ENCODE results near the gene BEST2.
A peak's percentile ranks its signal among the peaks of the same experiment; 100 is the strongest.

Gene BEST2

DNA sequence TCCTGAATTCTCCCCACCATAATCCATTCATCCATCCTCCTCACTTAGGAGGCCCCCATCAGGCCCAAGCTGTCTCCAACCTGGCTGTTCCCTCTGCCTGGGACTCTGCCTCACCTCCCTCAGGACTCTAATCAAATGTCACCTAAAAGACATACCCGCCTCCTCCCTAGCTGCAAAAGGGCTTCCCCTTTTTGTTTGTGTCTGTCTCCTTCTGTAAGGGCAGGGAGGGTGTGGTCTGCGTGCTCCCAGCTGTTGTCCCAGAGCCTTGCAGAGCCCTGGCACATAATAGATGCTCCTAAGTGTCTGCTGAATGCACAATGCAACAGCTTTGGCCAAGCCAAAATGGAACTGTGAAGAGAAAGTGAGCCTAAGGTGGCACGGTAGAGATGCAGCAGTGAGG is 21.5 kb upstream of the BEST2 start:
- no peak for DNase-seq

DNA sequence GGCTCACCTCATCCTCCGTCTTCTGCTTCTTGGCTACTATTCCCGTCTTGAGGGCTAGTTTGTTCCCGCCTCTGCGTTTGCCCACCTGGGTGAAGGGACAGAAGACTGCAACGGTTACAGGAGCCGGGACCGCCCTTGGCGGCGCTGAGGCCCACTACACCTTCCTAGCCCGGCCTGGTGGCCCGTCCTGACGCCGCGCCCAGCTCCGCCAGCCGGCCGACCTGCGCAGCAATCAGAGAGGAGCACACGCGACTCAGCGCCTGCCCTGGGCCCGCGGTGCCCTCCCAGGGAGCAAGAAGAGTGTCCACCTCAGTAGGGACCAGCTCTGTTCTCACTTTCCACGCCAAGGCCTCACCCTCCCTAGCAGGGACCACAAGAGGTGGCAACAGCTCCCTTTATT is 20.3 kb upstream of the BEST2 start:
- no peak for DNase-seq

DNA sequence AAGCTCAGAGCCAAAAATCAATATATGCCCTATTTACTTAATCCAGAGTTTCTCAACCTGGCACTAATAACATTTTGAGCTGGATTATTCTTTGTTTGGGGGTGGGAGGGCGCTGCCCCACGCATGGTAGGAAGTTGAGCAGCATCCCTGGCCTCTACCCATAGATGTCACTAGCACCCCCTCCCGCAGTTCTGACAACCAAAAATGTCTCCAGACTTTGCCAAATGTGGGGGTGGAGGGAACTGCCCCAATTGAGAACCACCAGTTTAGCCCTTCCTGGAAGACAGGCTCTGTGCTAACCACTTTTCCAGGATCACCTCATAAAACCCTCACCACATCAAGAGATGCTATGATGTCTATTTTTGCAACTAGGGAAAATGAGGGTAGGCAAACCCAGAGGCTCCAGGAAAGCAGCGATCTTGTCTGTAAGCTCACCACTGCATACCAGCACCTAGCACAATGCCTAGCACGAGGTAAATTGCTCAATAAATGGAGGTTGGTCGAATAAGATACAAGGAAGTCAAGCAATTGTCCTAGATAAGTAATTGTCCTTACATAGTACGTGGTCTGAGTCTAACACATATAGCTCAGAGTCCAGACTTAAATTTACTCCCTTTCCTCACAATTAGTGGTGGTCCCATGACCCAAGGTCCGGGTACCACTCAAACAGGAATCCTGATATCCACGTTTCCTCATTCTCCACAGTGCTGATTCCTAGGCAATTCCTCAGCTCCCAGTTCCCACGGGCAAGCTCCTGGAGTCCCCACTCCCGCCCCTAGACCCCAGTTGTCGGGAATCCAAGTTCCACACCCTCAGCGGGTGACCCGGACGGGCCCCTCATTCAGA is 18.0 kb upstream of the BEST2 start:
- DNase-seq = peak in 8 of 56 donors; percentile 1 to 22 (median 6)

DNA sequence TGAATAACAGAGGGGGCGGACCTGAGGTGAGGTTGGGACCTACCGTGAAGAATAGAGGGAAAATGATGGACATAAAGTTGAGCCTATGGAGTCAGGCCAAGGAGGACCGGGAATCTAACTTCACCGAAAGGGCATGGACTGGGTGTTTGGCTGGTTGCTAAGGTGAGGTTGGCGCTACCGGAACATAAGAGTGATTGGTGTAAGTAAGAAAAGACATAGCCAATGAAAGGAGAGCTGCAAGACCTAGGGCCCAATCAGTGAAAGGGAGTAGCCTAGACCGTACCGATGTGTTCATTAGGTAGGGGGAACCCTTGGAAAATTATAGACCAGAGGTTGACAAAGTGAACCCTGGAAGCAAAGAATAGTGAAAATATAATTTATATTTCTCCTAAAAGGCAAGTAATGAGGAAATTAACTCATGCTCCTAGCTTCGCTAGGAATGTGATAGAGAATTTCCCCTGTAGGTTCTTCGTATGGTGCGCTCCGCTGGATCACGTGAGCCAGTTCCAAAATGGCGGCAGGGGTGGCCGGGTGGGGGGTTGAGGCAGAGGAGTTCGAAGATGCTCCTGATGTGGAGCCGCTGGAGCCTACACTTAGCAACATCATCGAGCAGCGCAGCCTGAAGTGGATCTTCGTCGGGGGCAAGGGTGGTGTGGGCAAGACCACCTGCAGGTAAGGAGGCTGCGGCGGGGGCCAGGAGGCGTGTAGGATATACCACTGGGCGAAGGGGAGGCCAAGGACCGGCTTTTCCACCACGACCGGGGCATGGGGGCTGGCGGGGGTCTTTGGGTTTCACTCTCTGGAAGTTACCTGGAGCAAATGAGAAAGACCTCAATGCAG is 14.4 kb upstream of the BEST2 start, which contains the start of gene GET3:
GET3 (plus strand) TSS at position 503 of the 840 bp plus-strand sequence; CDS start at position 512, 9 bp downstream.
- peak; percentile 41 to 99 (median 88) for DNase-seq

DNA sequence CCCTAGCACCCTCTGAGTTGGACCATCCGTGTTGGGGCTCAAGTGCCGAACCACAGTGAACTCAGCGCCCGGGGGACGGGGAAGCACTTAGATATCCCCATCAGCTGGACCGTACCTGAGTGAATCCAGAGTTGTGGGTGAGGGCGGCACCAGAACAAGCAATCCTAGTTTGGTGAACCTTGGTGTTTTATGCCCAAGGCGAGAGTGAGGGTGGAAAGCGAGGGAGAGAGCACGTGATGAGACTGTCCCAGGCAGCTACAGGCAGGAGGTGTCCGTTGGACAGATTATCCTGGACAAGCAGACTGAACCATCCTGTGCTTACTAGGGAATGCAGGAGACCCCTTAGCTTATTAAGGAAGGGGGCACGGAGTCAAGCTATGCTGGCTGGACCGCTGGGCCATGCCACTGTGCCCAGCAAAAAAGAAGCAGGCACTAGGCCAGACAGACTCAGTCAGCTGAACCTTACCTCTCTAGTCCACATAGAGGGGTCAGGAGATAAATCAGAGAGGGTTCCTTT is 13.7 kb upstream of the BEST2 start:
- no peak for DNase-seq

DNA sequence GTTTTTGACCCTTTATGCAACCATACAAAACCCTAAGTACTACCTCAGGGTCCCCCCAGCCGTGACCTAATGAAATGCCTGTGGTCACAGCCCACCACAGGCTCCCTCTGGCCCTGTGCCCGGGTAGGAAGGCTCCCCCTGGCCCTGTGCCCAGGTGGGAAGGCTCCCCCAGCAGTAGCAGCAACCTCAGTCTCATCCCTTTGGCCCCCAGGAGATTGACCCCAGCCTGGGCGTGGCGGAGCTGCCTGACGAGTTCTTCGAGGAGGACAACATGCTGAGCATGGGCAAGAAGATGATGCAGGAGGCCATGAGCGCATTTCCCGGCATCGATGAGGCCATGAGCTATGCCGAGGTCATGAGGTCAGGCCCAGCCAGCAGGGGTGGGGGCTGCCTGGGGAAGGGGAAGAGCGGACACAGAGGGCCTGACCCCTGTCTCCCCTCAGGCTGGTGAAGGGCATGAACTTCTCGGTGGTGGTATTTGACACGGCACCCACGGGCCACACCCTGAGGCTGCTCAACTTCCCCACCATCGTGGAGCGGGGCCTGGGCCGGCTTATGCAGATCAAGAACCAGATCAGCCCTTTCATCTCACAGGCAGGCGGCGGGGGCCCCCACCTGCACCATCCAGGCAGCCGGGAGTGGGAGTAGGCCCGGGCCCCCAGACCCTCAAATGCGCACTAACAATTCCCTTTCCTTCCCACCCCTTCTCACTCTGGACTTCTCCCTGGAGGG is 6.3 kb upstream of the BEST2 start:
- no peak for DNase-seq

DNA sequence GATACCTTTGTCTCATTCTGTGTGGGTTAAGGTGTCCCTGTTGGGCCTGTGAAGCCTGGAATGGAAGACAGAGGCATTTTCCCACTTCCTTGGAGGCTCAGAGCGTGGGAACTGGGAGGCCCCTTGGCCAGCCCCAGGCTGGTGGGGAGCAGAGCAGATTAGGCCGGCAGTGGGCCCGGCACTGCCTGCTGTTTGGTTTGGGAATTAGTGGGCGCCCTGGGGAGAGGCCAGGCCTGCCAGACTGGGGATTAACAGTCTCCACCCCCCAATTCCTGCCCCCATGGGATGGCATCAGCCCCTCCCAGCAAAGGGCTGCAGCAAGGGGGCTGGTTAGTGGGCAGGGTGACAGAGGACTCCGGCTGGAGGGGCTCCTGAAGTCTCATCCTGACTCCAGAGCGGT is 3.1 kb upstream of the BEST2 start:
- DNase-seq = no peak

DNA sequence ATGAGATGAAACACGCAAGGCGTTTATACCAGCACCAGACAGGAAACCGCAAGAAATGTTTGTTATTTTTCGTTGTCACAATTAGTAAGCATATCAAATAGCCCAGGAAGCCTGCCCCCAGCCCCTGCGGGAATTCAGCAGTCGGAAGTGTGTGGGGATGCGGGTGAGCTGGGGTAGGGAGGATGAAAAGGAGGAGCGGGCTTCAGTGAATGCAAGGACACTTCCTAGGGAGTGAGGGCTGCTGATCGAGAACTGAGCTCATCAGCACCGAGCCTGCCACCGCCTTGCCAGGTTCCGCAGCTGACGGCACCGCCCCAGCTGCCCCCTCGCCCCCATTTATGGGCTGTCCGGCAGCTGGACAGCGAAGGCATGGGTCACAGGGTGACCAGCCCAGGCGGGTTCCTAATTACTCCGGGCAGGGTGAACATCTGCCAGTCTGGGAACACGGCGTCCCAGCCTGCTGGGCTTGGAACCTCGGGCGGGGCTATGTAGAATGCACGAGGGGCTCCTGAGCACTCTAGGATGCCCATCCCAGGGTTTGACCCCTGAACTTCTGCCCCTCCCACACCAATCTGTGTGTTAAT is 1.6 kb upstream of the BEST2 start:
- no peak for DNase-seq

DNA sequence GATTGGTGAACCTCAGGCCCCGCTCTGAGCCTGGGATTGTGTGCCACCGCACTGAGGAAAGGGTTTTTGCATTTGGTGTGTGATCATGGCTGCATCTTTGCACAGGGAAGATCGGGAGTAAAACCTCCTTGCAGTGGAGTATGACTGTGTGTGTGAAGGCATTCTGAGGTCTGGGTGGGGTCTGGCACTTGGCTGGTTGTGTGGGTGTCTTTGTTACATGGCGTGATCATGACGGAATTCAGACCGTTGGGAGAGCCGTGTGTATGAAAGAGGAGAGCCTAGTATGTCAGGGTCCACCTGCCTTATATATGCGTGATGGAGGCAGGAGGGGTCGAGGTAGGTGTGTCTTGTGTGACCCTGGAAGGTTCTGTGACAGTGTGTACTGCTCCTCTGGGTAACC is 740 bp upstream of the BEST2 start:
- no peak for DNase-seq

DNA sequence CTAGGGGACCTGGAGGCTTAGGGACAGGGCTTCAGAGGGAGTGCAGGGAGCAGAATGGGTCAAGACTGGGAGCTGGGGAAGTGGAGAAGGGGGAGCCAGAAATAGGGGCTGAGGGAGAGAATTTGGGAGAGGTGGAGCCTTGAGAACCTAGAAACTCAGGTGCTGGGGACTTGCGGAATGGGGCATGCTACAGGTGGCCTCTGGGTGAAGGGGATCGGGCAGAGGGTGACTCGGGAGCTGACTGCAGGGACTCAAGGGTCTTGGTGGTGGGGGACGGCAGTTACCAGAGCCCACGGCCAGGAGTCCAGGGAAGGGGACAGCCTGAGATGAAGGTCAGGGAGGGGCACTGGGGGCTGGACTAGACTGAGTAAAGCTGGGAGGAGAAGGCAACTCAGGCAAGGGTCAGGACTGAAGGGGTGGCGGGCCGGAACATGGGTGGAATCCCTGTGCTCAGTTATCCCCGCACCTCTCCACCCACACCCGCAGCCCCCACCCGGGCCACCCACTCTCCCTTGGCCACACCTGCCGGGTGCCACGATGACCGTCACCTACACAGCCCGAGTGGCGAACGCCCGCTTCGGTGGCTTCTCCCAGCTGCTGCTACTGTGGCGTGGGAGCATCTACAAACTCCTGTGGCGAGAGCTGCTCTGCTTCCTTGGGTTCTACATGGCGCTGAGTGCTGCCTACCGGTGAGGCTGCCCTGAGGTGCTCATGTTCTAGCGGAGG is 628 bp downstream of the BEST2 start:
- DNase-seq = no peak

DNA sequence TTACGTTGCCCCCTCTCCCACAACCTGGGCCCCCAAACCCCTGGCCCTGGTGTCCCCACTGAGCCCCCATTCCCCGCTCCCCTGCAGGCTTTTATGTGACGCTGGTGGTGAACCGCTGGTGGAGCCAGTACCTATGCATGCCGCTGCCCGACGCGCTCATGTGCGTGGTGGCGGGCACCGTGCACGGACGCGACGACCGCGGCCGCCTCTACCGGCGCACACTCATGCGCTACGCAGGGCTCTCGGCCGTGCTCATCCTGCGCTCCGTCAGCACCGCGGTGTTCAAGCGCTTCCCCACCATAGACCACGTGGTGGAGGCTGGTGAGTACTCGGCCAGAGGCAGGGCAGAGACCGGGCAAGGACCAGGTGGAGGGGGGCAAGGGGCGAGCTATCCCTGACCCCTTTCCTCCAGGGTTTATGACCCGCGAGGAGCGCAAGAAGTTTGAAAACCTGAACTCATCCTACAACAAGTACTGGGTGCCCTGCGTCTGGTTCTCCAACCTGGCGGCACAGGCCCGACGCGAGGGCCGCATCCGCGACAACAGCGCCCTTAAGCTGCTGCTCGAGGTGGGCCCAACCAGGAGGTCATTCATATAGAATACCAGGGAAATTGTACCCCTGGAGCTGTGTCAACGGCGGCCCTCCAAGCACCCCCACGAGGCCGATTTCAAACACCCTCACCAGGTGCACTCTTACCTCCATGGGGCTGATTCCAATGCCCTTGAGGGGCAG is 3.0 kb downstream of the BEST2 start:
- no peak for DNase-seq

DNA sequence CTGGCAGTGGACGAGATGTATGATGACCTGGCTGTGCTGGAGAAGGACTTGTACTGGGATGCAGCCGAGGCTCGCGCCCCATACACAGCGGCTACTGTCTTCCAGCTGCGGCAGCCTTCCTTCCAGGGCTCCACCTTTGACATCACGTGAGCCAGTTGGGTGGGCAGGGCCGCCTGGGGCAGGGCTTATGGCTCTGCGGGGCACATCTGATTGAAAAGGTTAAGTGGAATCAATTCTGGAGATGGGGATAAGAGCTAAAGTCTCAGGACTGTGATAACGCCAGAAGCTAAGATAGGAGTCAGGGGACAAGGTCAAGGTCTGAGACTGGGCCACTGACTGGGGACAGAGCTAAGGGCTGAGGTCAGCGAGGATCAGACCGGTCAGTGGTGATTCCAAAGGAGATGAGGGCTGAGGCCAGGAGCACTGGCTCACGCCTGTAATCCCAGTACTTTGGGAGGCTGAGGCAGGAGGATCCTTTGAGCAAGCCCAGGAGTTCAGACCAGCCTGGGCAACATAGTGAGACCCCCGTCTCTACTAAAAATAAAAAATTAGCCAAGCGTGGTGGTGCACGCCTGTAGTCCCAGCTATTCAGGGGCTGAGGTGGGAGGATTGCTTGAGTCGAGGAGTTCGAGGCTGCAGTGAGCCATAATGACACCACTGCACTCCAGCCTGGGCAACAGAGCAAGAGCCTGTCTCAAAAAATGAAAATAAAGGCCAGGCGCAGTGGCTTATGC is 4.7 kb downstream of the BEST2 start:
- DNase-seq = no peak

DNA sequence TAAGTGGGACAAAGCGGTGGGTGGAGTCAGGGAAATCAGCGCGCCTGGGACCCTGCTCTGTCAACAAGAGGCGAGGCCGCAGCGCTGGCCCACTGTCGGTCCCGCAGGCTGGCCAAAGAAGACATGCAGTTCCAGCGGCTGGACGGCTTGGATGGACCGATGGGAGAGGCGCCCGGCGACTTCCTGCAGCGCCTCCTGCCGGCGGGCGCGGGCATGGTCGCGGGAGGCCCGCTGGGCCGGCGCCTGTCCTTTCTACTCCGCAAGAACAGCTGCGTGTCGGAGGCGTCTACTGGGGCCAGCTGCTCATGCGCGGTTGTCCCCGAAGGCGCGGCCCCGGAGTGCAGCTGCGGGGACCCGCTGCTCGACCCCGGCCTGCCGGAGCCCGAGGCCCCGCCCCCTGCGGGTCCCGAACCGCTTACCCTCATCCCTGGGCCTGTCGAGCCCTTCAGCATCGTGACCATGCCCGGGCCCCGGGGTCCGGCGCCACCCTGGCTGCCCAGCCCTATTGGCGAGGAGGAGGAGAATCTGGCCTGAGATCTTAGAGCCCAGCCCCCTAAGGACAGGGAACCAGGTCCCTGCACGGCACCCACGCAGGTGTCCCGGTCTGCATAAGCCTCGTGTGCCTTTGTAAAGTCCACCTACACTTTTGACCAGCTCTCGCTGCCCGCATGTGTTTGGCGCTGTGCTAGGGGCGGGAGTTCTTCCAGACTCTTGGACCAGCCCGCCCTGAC is 6.1 kb downstream of the BEST2 start:
- DNase-seq = peak in 42 of 56 donors; percentile 1 to 74 (median 36)

DNA sequence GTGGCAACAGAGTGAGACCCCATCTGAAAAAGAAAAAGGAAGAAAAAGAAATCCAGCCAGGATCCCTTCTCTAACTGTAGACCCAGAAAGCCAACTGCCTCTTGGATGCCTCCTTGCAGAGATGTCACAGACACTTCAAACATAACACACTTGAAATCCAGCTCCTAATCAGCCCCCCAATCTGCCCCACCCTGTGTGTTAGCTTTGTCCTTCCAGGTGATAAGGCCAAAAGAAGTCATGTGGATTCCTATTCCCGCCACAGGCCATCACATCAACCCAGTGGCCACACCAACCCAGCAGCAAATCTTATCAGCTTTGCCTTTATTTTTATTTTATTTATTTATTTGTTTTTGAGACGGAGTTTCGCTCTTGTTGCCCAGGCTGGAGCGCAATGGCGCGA is 8.1 kb downstream of the BEST2 start:
- no peak for DNase-seq

DNA sequence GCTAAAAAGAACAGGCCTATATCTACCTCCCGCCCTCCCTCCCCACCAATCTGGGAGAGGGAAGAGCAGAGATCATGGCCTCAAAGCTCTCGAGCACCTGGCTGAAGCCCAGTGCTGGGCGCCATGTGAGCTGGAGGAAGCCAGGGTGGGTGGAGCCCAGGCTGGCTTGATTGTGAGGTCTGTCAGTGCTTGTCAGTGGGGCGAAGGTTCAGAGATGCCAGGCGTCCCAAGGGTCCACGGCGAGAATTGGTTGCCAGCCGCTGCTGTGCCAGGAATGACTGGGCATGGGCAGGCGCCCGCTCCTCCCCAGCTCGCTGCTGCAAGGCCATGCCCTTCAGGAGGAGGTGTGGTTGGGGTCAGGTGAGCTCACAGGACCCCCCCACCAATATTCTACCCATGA is 11.5 kb downstream of the BEST2 start:
- no peak for DNase-seq

DNA sequence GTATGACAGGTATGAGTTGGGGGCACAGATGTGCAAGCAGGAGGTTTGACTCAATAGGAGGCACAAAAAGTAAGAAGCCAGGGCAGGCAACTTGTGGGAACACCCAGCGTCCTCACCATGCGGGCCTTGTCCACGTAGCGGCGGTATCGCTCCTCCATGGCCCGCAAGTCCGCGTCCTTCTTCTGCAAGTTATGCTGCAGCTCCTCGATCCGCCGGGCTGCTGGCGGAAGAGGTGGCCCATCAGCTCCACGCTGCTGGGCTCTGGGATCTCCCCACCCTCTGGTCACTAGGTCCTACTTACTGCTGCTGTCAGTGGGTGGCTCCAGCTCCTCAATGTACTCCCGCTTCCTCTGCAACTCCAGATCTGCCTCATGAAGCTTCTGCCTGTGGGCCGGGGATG is 13.1 kb downstream of the BEST2 start:
- no peak for DNase-seq

DNA sequence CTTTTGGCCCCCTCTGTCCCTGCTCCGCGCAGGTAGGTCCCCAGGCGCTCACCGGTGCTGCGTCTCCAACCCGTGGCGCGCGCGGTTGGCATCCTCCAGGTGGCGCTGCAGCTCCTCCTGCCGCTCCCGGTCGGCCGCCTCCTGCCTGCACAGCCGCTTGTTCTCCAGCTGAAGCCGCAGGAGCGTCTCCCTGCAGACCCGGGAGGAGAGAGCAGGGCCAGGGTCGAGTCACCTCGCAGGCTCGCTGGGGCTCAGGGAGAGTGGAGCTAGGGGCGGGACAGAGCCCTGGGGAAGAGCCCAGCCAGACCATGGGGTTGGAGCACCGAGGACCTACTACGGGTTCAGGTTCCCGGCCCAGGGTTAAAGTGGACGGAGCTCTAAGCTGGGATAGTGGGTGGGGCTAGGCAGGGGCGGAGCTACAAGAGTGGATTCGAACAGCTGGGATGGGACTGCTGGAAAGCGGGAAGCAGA is 14.5 kb downstream of the BEST2 start:
- peak in 36 of 56 donors; percentile 5 to 80 (median 56) for DNase-seq

DNA sequence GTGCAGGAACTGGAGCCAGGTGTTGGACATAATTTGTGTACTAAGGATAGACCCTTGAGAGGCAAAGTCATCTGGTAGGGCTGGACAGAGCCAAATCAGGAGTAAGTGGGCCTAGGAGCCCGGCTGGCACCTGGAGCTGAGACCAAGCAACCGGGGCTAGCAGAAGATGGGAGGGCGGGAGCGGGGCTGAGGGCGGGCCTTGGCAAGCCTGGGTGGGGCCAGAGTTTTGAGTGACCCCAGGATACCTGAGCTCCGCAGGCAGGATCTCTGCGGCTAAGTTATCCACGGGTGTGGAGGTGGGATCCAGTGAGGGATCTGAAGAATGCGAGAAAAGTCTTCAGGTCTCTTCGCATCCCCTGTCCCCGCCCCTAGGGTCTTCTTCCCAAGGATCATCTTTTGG is 15.6 kb downstream of the BEST2 start:
- DNase-seq = no peak

All from nucleus accumbens (tissue), 56 donors.